GM23338 (cell line): ENCODE data around the gene DSCAML1.

Experiments
- CTCF ChIP-seq, 2 experiments: fragments of 200-600 bp in 1 of 2; sonication (generic) in 1 of 2; conservative IDR thresholded peaks; 2 replicates each; pipeline versions ENCODE4 v1.5.1 to v1.6.1; 2016 to 2017; ENCODE audit warnings: antibody characterized with exemption in 2 of 2, low read depth in 2 of 2, mild to moderate bottlenecking in 2 of 2, moderate library complexity in 1 of 2
- EZH2 ChIP-seq: fragments of 200-600 bp; sonication (generic); IDR thresholded peaks from one replicate; pipeline ENCODE4 v1.8.0; 2017; ENCODE audit warnings: antibody characterized with exemption, mild to moderate bottlenecking, low read depth; ENCODE audit not compliant: unreplicated experiment
- EZH2phosphoT487 ChIP-seq: fragments of 200-600 bp; sonication (generic); IDR thresholded peaks from one replicate; pipeline ENCODE4 v1.8.1; 2018; ENCODE audit warnings: antibody characterized with exemption; ENCODE audit not compliant: unreplicated experiment

GRCh38 chr11:117569911-117570310 lies 227.1 kb downstream of the DSCAML1 start:
- no peak for TF ChIP-seq CTCF (conservative IDR thresholded peaks at IDR 0.05; ENCODE audit: low read depth in 2 of 2)
- no peak for TF ChIP-seq EZH2
- no peak for TF ChIP-seq EZH2phosphoT487
